IPS DF 19.7 (cell line): ENCODE data around the gene CD19.
"Not testable (repeated sequence)": the region's sequence is repeated elsewhere in the genome, so short reads cannot be mapped to it uniquely, and the experiment has no call there.

Experiments used
- DNase-seq: peaks from one replicate; pipeline ENCODE4 v3.0.0-alpha.2; 2013; ENCODE audit warnings: low read depth, low spot score

Gene CD19

GRCh38 chr16:28931801-28932225, at the start of gene CD19:
Gene CD19, plus strand, starts transcription at chr16:28931971. Its CDS starts 30 bp downstream, at chr16:28932001.
- DNase-seq, result no peak

- no peak for DNase-seq
Measured at GRCh38 chr16:28882551-28883160, 49.1 kb upstream of the CD19 start.

- DNase-seq, result no peak
Measured at GRCh38 chr16:28883221-28883996, 48.4 kb upstream of the CD19 start.

GRCh38 chr16:28884045-28884444, 47.7 kb upstream of the CD19 start:
- no peak for DNase-seq

GRCh38 chr16:28886945-28887344, 44.8 kb upstream of the CD19 start:
- DNase-seq, result no peak

GRCh38 chr16:28890355-28890754, 41.4 kb upstream of the CD19 start:
- DNase-seq, result not testable (repeated sequence)

- DNase-seq, result no peak
Measured at GRCh38 chr16:28891964-28892890, 39.5 kb upstream of the CD19 start.

- DNase-seq, result no peak
Measured at GRCh38 chr16:28893291-28893690, 38.5 kb upstream of the CD19 start.

- DNase-seq, result no peak
Measured at GRCh38 chr16:28895609-28896008, 36.2 kb upstream of the CD19 start.

- DNase-seq, result no peak
Measured at GRCh38 chr16:28897826-28898225, 33.9 kb upstream of the CD19 start.

- DNase-seq, result no peak
Measured at GRCh38 chr16:28898266-28898665, 33.5 kb upstream of the CD19 start.

- DNase-seq, result no peak
Measured at GRCh38 chr16:28898942-28899341, 32.8 kb upstream of the CD19 start.

GRCh38 chr16:28899882-28900590, 31.7 kb upstream of the CD19 start:
- DNase-seq, result no peak

- no peak for DNase-seq
Measured at GRCh38 chr16:28900601-28901000, 31.2 kb upstream of the CD19 start.

- DNase-seq, result no peak
Measured at GRCh38 chr16:28901862-28902261, 29.9 kb upstream of the CD19 start.

GRCh38 chr16:28902909-28903308, 28.9 kb upstream of the CD19 start:
- no peak for DNase-seq

- no peak for DNase-seq
Measured at GRCh38 chr16:28903344-28904042, 28.3 kb upstream of the CD19 start.

GRCh38 chr16:28904363-28904762, 27.4 kb upstream of the CD19 start:
- DNase-seq, result no peak

- DNase-seq, result no peak
Measured at GRCh38 chr16:28904828-28905227, 26.9 kb upstream of the CD19 start.

- DNase-seq, result no peak
Measured at GRCh38 chr16:28905229-28905754, 26.5 kb upstream of the CD19 start.
